ENCODE measurements around the gene DPYSL3.

DPYSL3 gene

GRCh38 chr5:147472664-147473475 lies 37.0 kb downstream of the DPYSL3 start:
- DNase-seq, result no peak

GRCh38 chr5:147467973-147468508 lies 41.8 kb downstream of the DPYSL3 start:
- no peak for DNase-seq

DNA sequence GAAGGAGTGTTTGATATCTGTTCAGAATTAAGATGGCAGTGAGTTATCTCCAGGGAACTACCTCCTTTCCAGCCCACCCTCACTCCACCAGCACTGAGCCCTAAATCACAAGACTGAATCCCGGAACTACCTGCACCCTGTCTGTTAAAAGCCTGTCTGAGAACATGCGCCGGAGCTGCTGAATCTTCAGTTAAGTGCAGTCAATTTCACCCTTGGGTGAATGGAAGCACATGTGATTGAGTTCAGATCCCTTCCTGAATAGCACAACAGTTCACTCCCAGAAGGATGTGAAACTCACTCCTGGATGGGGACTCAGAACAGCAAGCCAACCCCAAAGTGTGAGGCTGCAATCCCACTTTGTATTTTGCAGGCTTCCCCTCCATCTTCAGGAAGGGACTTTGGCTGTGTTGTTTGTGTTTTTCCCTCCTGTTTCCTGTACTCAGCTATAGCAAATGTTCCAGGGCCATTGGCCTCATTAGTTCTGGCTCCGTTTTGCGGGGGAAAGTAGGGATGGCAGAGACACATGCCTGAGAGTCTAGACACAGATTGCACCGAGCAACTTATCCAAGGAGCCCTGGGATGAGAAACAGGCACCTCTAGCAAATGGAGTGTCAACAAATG lies 43.4 kb downstream of the DPYSL3 start:
- no peak for DNase-seq

DNA sequence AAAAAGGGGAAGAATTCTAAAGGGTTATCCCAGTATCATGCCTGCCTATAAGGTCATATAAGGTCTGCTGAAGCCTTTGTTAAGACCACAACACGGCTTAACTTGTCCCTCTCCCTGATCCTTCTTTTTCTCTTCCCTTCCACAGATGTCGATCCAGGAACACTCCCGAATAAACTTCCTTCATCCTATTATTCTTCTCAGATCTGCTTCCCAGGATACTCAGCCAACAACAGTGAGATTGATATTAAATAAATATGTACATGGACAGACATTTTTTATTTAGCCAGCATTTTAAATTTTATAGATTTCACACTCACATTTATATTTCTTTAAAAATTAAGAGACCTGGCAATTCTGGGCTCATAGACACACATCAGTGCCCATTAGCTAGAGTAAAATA lies 44.1 kb downstream of the DPYSL3 start:
- DNase-seq, result no peak

DNA sequence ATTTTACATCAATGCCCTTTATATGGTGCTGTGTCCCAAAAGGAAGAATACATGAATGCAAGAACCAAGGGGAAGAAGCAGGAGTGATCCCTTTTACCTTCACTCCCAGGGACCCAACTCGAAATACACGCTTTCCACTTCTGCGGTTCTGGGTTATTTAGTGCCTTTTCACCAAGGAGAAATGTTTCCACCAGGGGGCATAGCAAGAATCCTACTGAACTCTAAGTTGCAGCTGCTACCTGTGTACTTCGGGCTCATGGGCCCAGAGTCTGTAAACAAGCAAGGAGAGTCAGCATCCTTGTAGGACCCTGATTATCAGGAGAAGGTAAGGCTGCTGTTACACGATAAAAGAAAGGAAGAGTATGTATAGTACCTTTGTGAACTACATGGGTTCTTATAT lies 45.7 kb downstream of the DPYSL3 start:
- DNase-seq, result peak; percentile 17 to 63 (median 52)

GRCh38 chr5:147461915-147462314 lies 48.0 kb downstream of the DPYSL3 start:
- no peak for DNase-seq

DNA sequence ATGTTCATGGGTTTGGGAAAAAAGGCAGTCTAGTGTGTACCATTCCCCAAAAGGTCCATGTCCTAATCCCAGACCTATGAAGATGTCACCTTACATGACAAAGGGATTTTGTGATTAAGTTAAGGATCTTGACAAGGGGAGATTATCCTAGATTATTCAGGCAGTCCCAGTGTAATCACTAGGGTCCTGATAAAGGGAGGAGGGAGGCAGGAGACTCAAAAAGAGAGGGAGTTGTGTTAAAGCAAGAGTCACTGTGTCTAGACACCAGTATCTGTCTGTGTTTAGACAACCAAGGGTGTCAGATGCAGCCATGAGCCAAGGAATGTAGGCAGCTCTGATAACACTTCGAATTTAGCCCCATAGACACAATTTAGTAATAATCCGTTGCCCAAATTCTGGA lies 49.5 kb downstream of the DPYSL3 start:
- DNase-seq, result no peak

- no peak for DNase-seq
Observed at GRCh38 chr5:147458581-147458980, 51.3 kb downstream of the DPYSL3 start.

DNA sequence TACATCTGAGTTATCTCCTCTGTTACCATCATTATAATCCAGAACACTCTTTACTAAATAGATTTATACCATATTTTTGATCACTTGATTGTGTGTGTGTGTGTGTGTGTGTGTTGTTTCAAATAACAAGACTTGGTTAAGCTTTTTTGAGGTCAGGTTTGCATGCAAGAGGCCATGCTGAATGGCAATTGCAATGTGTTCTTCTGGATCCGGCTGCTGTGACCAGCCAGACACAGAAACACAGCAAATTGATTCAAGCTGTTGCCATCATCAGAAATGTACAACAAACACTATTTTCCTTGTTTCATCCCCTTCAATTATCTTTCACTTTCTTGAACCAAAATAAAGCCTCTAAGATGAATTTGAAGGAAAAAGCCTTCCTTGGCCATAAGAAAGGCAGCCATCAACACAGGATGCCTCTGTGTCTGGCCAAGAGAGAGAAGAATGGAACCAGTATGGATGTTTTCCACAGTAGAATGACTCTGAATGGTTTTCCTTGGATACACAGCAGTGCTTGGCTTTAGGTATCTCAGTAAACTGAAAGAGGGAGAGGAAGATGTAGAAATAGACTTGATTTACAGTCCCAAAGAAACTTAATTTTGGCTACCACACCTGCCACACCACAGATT lies 53.9 kb downstream of the DPYSL3 start:
- no peak for DNase-seq

DNA sequence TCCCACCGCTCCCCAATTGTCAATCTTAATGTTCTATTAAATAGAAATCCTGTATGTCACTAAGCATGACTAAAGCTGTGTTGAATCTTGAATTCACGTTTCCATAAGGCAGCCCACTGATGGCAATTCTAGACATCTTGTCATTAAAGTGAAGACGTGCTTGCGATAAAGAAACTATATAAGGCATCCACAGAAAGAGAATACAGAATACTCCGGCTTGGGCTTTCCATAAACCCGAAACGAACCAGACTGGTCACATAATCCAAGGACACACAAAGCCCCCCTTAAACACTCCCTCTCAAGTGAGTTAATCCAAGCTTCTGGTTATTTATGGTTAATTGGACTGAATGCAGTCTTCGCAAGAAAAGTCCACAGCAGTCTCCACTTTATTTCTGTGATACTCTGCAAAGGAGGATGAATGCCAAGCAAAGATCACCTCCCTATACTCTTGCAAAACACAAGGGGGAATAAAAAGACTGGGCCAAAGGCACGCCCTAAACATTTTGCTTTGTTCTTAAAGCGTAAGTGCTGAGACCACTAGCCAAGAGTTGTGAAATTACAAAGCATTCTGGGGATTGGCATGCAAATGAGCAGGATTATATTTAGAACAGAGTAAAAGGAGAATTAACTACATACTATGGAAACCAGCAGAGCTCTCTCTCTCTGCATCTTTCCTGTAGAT lies 54.7 kb downstream of the DPYSL3 start:
- peak in 2 of 4 experiments; percentile 14 to 33 for DNase-seq

DNA sequence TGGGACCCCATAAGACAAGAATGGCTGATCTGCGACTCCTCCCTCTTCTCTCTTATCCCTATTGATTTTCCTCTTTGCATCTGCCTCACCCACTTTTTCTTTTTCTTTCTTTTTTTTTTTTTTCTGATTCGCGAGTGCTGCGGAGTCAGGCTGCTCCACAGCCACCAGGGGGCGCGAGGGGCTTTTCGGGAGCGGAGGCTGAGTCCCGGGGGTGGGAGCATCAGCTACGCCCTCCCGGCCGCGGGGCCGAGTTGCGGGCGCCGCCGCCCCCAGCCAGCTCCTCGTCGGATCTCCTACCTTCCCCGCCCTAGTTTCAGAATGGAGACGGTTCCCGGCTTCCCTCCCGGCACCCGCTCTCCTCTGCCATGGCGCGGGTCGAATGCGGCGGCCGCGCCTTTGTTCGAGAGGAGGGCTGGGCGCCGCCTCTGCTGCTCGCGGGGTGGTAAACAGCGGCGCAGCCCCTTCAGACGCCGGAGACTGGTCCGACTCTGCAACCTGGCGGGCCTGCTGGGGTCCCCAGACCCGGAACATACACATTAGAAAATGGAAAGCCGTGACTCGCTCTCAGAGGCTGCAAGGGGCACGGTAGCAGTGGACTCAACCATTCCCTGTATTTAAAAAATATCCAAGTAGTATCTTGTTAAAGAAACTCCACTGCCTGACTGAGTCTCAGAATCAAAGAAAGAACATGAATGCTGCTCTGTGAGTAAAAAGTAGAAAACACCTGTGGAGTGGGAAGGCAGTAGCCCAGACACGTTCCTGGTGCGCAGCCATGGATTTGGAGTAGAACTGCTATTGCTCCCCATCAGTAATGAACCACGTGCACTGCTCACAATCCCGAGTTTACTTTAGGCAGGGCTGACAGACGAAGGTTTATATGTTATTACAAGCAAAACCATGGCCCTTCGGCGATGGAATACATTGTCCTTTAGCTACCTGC lies 55.7 kb downstream of the DPYSL3 start:
- peak; percentile 80 to 94 (median 89) for DNase-seq

GRCh38 chr5:147452165-147452811 lies 57.6 kb downstream of the DPYSL3 start:
- DNase-seq, result peak in 1 of 4 experiments; percentile 11

DNA sequence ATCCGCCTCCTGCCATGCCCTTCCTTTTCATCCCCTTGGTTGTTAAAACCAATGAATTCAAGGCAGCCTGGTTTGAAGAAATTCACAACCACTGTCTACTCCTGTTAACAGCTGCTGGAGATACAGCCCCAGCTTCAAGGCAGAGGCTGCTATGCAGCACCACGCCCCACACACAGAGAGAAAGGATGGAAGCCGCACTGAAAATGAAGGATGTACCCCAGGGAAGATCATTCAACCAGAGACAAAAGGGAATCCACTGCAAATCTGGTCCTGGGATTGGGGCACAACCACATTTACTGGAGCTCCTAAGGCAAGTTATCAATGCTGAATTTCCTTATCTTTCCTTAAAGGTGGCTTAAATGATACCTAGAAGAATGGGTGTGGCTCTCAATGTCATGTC lies 58.7 kb downstream of the DPYSL3 start:
- no peak for DNase-seq

- DNase-seq, result no peak
Observed at GRCh38 chr5:147450606-147451005, 59.3 kb downstream of the DPYSL3 start.

DNA sequence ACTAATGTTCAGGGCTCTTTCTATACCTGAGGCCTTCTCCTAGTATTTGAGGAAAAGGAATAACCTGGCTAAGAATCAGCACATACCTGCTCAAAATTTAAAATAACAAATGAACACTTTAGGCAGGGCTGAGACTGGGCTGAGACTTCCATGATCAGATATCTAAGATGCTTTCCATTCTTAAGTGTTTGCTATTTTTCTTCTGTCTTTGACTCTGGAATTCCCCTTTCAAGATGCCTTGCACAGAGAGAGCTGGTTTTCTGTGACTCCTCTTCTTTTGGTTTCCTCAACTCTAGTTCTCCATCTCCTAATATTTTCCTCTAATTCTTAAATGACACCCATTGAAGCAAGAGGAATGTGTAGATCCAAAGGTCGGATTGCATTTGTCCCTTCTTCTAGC lies 61.1 kb downstream of the DPYSL3 start:
- DNase-seq, result no peak

- no peak for DNase-seq
Observed at GRCh38 chr5:147446523-147446922, 63.3 kb downstream of the DPYSL3 start.

GRCh38 chr5:147445917-147446316 lies 64.0 kb downstream of the DPYSL3 start:
- DNase-seq, result no peak

- DNase-seq, result no peak
Observed at GRCh38 chr5:147445090-147445489, 64.8 kb downstream of the DPYSL3 start.

GRCh38 chr5:147442224-147442623 lies 67.6 kb downstream of the DPYSL3 start:
- no peak for DNase-seq

GRCh38 chr5:147441191-147441695 lies 68.6 kb downstream of the DPYSL3 start:
- no peak for DNase-seq

DNA sequence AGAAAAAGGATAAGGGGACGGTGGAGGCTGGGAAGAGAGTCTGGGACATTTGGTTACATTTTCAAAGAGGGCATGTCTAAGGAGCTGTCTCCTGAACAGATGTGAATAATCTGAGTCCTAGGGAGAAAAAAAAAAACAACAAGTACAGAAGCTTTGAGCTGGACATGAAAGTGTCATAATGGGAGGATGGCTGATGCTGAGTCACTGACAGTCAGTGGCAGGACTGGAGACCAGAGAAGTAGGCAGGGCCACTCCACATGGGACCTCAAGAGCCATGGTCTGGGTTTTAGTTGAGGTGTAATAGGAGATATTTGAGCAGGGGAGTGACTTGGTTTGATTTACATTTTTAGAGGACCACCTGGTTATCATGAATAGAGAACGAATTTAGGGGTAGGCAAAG lies 70.6 kb downstream of the DPYSL3 start:
- DNase-seq, result peak; percentile 52 to 71 (median 66)

All from suppressor macrophage (primary cell).